Smooth muscle cell (in vitro differentiated cells): Measurements from ENCODE around the gene TSC22D1. TPM values are rescaled to one million over a fixed set of nuclear protein-coding genes. Genes with fewer than 3 reads are reported as not detected.

Experiments
- polyA plus RNA-seq: library from polyadenylated mRNA; unstranded; fragments of >200 nt; fragmentation: Nextera tagmentation; extraction: Ambion mirVana; gene quantifications from 2 replicates; pipeline ENCODE4 v1.2.1, GENCODE V29; 2016
- total RNA-seq: library from RNA; depleted of rRNA; stranded (reverse); fragments of >200 nt; gene quantifications from 2 replicates; pipeline ENCODE4 v1.2.3, GENCODE V29; 2014

The TSC22D1 gene
- total and polyA plus RNA-seq, 2 experiments from 2014 or later: 117 to 159 TPM

Other genes with a start within 250 kb of the TSC22D1 start
- 1.1 and 1.8 TPM in 2 replicates for gene SERP2, start 202.5 kb downstream of the TSC22D1 start, total RNA-seq
- gene SERP2, start 202.5 kb downstream of the TSC22D1 start, polyA plus RNA-seq: 1.9 and 2.1 TPM in 2 replicates